Fibroblast of mammary gland (primary cell): ENCODE data around the gene BAIAP2.

Experiments
- DNase-seq: peaks from one replicate; pipeline ENCODE4 v3.0.0-alpha.2; 2010; ENCODE audit warnings: low read depth
- H3K4me3 ChIP-seq: 2 replicates; pipeline ENCODE4 v1.5.1; 2011; ENCODE audit warnings: low read depth, mild to moderate bottlenecking, low read length, moderate library complexity; ENCODE audit not compliant: control insufficient read depth
- TF ChIP-seq, protein P1 (sequence below): conservative IDR thresholded peaks from 2 replicates; pipeline ENCODE4 v1.5.1; 2011; ENCODE audit warnings: low read depth, low read length, inconsistent platforms; ENCODE audit not compliant: control insufficient read depth, insufficient read depth

BAIAP2 gene

DNA sequence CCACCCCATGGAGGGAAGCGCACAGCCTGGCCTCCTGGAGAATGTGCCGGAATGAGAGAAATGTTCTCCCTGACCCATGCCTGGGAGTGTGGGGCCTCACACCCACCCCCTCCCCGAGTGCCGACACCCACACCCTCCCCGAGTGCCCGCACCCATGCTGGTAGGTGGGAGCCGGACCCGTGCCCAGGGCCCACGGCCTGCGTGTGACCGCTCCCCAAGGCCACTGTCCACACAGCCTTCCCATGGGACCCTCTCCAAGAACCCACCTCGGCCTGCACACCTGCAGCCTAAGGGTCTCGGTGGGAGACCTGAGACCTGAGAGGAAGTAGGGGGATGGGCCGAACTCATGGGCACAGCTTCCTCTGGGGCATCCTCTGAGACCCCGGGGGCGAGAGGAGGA is 127.0 kb downstream of the BAIAP2 start:
- H3K4me3 ChIP-seq: no peak overlapping the region
- no peak for DNase-seq
- TF ChIP-seq, protein P1, sequence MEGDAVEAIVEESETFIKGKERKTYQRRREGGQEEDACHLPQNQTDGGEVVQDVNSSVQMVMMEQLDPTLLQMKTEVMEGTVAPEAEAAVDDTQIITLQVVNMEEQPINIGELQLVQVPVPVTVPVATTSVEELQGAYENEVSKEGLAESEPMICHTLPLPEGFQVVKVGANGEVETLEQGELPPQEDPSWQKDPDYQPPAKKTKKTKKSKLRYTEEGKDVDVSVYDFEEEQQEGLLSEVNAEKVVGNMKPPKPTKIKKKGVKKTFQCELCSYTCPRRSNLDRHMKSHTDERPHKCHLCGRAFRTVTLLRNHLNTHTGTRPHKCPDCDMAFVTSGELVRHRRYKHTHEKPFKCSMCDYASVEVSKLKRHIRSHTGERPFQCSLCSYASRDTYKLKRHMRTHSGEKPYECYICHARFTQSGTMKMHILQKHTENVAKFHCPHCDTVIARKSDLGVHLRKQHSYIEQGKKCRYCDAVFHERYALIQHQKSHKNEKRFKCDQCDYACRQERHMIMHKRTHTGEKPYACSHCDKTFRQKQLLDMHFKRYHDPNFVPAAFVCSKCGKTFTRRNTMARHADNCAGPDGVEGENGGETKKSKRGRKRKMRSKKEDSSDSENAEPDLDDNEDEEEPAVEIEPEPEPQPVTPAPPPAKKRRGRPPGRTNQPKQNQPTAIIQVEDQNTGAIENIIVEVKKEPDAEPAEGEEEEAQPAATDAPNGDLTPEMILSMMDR: no peak

DNA sequence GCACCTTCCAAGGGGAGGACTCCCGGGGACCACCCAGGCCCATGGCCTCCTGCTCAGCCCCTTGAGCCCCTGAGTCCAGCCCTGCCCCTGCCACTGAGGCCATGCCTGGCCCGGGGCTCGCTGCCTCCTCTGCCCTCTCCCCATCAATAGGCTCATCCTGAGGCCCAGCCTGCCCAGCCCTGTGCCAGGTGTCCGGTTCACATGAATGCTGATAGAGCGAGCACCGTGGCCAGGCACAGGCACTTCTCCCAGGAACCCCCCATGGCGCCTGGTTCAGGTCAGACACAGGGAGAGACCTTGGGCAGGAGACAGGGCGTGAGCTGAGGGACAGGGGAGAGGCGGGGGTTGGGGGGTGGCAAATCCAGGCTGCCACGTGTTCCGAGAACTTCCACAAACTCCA is 127.5 kb downstream of the BAIAP2 start:
- no peak overlapping the region for H3K4me3 ChIP-seq
- no peak for DNase-seq
- TF ChIP-seq, protein P1: no peak

GRCh38 chr17:81163051-81163695 is 128.2 kb downstream of the BAIAP2 start:
- DNase-seq: no peak
- TF ChIP-seq, protein P1: no peak
- no peak overlapping the region for H3K4me3 ChIP-seq

DNA sequence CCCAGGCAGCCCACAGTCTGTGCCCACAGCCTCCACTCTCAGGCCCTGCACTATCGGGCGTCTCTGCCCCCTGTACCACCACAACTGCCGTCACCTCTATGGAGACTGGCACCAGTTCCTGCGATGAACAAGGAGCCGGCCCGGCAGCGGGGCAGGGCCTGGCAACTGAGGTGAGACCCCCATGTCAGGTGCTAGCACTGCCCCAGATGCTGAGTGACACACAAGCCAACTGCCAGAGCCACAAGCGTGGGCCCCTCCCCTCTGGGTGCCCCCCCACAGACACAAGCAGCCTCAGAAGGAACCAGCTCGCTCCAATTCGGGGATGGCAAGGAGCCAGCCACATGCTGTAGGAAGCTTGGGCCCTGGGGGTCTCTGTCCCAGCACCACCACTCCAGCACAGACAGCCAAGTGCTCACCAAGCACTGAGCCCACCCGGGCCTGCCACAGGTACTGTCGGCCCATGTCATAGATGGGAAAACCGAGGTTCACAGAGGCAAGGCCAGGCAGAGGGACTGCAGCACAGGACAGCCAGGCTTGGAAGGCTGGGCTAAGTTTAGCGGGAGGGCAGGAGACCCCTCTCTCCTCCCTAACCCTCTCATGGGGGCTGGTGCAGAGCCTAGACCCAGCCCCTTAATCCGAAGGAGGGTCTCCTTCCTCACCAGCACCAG is 128.9 kb downstream of the BAIAP2 start:
- H3K4me3 ChIP-seq: no peak overlapping the region

DNA sequence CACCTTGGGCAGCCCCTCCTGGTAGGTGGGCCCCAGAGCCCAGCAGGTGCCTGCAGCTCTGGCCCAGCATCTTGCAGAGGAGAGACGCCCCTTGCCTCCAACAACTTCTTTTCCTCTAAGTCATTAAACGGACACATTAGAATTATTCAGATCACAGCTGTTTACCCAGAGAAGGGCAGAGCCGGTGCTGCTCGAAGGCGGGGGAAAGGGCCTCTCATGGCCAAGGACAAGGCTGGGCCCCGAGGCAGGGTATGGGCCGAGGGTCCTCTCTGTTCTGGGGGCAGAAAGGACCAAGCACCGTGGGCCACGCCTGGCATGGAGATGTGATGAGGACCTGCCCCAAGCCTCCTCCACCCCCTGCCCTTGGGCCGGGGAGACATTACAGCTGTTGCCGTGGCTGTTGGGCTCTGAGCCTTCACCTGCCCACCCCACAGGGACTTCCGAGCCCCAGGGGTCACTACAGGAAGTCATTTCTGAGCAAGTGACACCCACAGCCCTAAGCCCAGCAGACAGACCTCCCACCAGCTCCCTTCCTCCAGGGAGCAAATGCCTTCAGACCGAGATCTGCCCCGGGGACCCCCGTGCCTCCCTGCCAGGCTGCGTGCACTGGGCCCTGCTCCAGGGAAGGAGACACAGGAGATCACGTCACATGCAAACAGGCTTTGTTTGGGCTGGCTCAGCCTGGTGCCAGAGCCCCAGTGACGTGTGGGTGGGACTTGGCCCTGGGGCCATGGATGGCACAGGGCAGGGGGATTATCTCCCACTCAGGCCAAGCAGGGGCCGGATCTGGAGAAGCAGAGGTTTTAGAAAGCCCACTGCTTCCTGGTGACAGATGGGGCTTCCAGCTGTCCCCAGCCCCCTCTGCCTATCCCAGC is 129.7 kb downstream of the BAIAP2 start:
- no peak overlapping the region for H3K4me3 ChIP-seq
- TF ChIP-seq, protein P1: no peak
- no peak for DNase-seq

More for the DNA sequence above, 128.9 kb downstream of the BAIAP2 start:
- DNase-seq: no peak
- TF ChIP-seq, protein P1: no peak

DNA sequence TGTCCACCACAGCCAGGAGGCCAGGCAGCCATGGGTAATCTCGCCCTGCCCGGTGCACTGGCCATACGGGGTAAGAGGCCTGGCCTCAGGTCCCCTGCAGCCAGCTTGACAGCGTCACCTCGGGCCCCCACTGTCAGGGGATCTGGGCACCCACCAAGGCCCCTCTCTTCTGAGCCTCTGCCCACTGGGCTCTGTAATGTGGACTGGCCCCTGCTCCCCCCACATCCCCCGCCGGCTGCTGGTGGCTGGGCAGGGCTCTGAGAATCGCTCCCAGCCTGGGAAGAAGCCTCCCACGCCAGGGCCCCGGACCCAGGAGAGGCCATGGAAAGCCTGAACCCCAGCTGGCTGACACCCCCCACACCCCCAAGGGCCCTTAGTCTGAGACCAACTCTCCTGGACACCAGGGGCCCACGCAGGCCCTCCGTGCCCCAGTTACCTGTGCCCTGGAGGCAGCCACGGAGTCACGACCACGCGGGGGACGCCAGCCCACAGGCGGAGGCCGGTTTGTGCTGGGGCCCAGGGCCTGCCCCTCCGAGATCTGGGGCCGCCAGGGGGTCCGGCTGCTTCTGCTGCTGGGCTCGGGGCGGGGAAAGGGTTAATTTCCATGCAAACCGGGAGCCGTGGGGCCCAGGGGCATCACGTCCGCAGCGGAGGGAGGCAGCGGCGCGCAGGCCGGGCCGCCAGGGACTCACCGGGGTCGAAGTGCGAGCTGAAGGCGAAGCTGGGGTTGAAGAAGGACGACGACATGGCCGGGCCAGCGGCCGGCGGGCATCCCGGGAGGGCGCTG is 130.5 kb downstream of the BAIAP2 start, which contains the start of gene PVALEF:
Gene PVALEF (plus strand): TSS at position 262 of the 787 bp plus-strand sequence. CDS start 15,720 bp downstream, outside the sequence.
- DNase-seq: no peak
- TF ChIP-seq, protein P1: no peak
- H3K4me3 ChIP-seq: no peak within 1 kb of the TSS
